HepG2 (cell line): ENCODE results near the gene MS4A2.

ENCODE experiments used
- FOXM1 ChIP-seq: sonication (generic); formaldehyde crosslinking; IDR thresholded peaks from 2 replicates; pipeline ENCODE4 v1.5.0; 2020; ENCODE audit warnings: missing genetic modification reagents
- HES4 ChIP-seq: sonication (generic); formaldehyde crosslinking; IDR thresholded peaks from 2 replicates; pipeline ENCODE4 v1.9.0; 2021; ENCODE audit warnings: mild to moderate bottlenecking, missing genetic modification reagents, borderline replicate concordance
- MAFG ChIP-seq: sonication (generic); formaldehyde crosslinking; IDR thresholded peaks from 2 replicates; pipeline ENCODE4 v1.5.1; 2020; ENCODE audit warnings: mild to moderate bottlenecking, missing genetic modification reagents
- MAX ChIP-seq: IDR thresholded peaks from 2 replicates; pipeline ENCODE4 v1.6.1; 2012; ENCODE audit warnings: inconsistent platforms
- POLR2A ChIP-seq, 2 experiments: IDR thresholded peaks; 2 replicates each; pipeline ENCODE4 v1.6.1; 2011; ENCODE audit warnings: low read depth in 2 of 2, low read length in 2 of 2, mild to moderate bottlenecking in 1 of 2, moderate library complexity in 1 of 2; ENCODE audit not compliant: insufficient read depth in 1 of 2
- POLR2AphosphoS5 ChIP-seq: IDR thresholded peaks from 2 replicates; pipeline ENCODE4 v1.6.1; 2012; ENCODE audit warnings: low read depth, low read length
- RAD21 ChIP-seq: fragments of 450-650 bp; formaldehyde crosslinking; IDR thresholded peaks from 2 replicates; pipeline ENCODE4 v1.5.0; 2020; ENCODE audit warnings: mild to moderate bottlenecking
- TARDBP ChIP-seq: sonication (generic); formaldehyde crosslinking; IDR thresholded peaks from 2 replicates; pipeline ENCODE4 v1.8.0; 2022; ENCODE audit warnings: mild to moderate bottlenecking, missing genetic modification reagents
- U2AF2 ChIP-seq: fragments of 200-400 bp; formaldehyde crosslinking; IDR thresholded peaks from 2 replicates; pipeline ENCODE4 v1.6.1; 2017; ENCODE audit warnings: low read depth, mild to moderate bottlenecking, low read length
- ZNF672 ChIP-seq: sonication (generic); formaldehyde crosslinking; IDR thresholded peaks from 2 replicates; pipeline ENCODE4 v1.8.1; 2022; ENCODE audit warnings: missing genetic modification reagents
- TF ChIP-seq, protein P1 (sequence below): IDR thresholded peaks from 2 replicates; pipeline ENCODE4 v1.6.1; 2016
- TF ChIP-seq, protein P2 (sequence below): sonication (generic); formaldehyde crosslinking; IDR thresholded peaks from 2 replicates; pipeline ENCODE4 v1.5.0; 2020; ENCODE audit warnings: mild to moderate bottlenecking, missing genetic modification reagents, moderate library complexity
- TF ChIP-seq, protein P3 (sequence below): sonication (generic); IDR thresholded peaks from 2 replicates; pipeline ENCODE4 v1.6.1; 2016; ENCODE audit warnings: low read depth, borderline replicate concordance

- TF ChIP-seq RAD21 (CRISPR knock-in tag) (no peak), POLR2AphosphoS5 (no peak), U2AF2 (no peak), HES4 (CRISPR knock-in tag) (no peak), TARDBP (CRISPR knock-in tag) (no peak), FOXM1 (no peak), MAX (no peak), ZNF672 (CRISPR knock-in tag) (no peak), POLR2A (IDR thresholded peaks at IDR 0.05; ENCODE audit: insufficient read depth in 1 of 2, low read depth in 2 of 2, low read length in 2 of 2) (no peak), MAFG (CRISPR knock-in tag) (no peak)
- TF ChIP-seq, protein P1, sequence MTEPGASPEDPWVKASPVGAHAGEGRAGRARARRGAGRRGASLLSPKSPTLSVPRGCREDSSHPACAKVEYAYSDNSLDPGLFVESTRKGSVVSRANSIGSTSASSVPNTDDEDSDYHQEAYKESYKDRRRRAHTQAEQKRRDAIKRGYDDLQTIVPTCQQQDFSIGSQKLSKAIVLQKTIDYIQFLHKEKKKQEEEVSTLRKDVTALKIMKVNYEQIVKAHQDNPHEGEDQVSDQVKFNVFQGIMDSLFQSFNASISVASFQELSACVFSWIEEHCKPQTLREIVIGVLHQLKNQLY: no peak
- TF ChIP-seq, protein P2, sequence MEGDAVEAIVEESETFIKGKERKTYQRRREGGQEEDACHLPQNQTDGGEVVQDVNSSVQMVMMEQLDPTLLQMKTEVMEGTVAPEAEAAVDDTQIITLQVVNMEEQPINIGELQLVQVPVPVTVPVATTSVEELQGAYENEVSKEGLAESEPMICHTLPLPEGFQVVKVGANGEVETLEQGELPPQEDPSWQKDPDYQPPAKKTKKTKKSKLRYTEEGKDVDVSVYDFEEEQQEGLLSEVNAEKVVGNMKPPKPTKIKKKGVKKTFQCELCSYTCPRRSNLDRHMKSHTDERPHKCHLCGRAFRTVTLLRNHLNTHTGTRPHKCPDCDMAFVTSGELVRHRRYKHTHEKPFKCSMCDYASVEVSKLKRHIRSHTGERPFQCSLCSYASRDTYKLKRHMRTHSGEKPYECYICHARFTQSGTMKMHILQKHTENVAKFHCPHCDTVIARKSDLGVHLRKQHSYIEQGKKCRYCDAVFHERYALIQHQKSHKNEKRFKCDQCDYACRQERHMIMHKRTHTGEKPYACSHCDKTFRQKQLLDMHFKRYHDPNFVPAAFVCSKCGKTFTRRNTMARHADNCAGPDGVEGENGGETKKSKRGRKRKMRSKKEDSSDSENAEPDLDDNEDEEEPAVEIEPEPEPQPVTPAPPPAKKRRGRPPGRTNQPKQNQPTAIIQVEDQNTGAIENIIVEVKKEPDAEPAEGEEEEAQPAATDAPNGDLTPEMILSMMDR (CRISPR knock-in tag): no peak
- TF ChIP-seq, protein P3, sequence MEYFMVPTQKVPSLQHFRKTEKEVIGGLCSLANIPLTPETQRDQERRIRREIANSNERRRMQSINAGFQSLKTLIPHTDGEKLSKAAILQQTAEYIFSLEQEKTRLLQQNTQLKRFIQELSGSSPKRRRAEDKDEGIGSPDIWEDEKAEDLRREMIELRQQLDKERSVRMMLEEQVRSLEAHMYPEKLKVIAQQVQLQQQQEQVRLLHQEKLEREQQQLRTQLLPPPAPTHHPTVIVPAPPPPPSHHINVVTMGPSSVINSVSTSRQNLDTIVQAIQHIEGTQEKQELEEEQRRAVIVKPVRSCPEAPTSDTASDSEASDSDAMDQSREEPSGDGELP: no peak
Measured at GRCh38 chr11:60084631-60085273, 3.7 kb upstream of the MS4A2 start.
